ENCODE results near the gene NDUFAF2. TPM values are rescaled to one million over a fixed set of nuclear protein-coding genes. Genes with fewer than 3 reads are reported as not detected.

Gene NDUFAF2
- total and polyA plus RNA-seq, 2 of the 13 experiments (the other 11 are each of a cell fraction or from before 2014, with no cell fraction given): 34.0 to 78.4 TPM

DNA sequence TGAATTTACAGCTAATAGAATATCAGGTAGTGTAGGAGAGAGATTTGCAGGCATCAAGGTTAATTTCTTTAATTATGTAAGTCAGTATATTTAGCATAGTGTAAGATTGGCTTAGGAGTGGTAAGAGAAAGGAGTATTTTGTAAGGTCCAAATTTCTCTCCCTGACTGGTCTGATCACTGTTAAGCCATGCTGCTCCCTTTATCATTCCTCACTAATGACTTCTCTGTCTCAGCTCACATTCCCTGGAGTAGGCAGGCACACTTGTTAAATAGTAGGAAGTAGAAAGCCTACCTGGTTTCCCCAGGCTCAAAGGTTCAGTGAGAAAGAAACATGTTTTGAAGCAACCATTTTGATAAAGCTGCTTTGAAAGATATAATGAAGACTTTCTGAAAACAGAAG, 126.5 kb downstream of the NDUFAF2 start (continued):
- TF ChIP-seq, protein P1, sequence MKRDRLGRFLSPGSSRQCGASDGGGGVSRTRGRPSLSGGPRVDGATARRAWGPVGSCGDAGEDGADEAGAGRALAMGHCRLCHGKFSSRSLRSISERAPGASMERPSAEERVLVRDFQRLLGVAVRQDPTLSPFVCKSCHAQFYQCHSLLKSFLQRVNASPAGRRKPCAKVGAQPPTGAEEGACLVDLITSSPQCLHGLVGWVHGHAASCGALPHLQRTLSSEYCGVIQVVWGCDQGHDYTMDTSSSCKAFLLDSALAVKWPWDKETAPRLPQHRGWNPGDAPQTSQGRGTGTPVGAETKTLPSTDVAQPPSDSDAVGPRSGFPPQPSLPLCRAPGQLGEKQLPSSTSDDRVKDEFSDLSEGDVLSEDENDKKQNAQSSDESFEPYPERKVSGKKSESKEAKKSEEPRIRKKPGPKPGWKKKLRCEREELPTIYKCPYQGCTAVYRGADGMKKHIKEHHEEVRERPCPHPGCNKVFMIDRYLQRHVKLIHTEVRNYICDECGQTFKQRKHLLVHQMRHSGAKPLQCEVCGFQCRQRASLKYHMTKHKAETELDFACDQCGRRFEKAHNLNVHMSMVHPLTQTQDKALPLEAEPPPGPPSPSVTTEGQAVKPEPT (CRISPR knock-in tag; IDR thresholded peaks at IDR 0.05; ENCODE audit: low read depth): no peak
- TF ChIP-seq MBNL3 (CRISPR knock-in tag; conservative IDR thresholded peaks at IDR 0.05): no peak

DNA sequence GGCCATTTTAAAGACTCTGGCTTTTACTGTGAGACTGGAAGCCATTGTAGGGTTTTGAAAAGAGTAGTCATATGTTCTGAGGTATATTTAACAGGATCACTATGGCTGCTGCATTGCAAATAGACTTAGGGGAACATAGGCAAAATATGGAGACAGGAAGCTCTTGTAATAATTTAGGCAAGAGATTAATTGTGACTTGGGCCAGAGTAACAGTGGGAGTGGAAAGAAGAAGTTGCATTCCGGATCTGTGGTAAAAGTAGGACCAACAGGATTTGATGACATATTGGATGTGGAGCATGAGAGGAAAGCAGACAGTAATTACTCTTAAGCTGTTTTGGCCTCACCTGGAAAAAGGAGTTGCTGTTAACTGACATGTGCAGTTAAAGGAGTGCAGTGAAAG, 131.6 kb downstream of the NDUFAF2 start:
- Histone ChIP-seq H3K27me3 (ENCODE audit: control insufficient read depth in 1 of 2, insufficient read depth in 2 of 2, low read length in 2 of 2) (no peaks in the 10 kb centered on the region; a peak in 1 of 5 replicates), H3K9ac (ENCODE audit: insufficient read depth, low read depth, low read length) (no peak overlapping the region), H3K36me3 (replicated peaks in 1 of 2; ENCODE audit: control insufficient read depth in 1 of 2, insufficient read depth in 2 of 2, low read length in 2 of 2) (0 out of 5 replicates have a peak, but pooled peaks cover 0 to 6% of the 10 kb centered on the region in 2 experiments), H2AFZ (ENCODE audit: low read length) (no peak overlapping the region), H3K27ac (ENCODE audit: extremely low read length, insufficient read depth, low read length) (no peak overlapping the region), H3K4me2 (ENCODE audit: low read depth, low read length) (no peak overlapping the region), H3K79me2 (ENCODE audit: insufficient read depth, low read length) (no peaks in the 10 kb centered on the region), H3K9me3 (ENCODE audit: low read length) (no peaks in the 10 kb centered on the region), H3K4me1 (ENCODE audit: insufficient read depth, low read length) (peaks cover 19% of the 10 kb centered on the region), H4K20me1 (ENCODE audit: insufficient read depth, low read length) (no peaks in the 10 kb centered on the region), H3K4me3 (replicated peaks in 1 of 3; ENCODE audit: insufficient read depth in 1 of 3, low read depth in 2 of 3, low read length in 3 of 3) (no peak overlapping the region)
- DNase-seq (ENCODE audit: low spot score) (no peak), FAIRE-seq (no peak), ATAC-seq (no peak)
- no TSS peak for BruUV-seq (replicated peaks)
- intact Hi-C loops (cut with micrococcal nuclease; ENCODE audit: unreplicated experiment) (loop anchor here (2.0 kb wide), 1 partner anchor 14 kb away; no protein-coding TSS in a partner anchor), in situ Hi-C loops (cut with HindIII; ENCODE audit: extremely low pct_ligation_motif_present, low pct_unique_long_range_greater_than_20kb) (no loop called here)
- 96% methylated on average over 1 of the region's 1 CpG for WGBS (ENCODE audit: low lambda C conversion rate)
- ChIA-PET CTCF (ENCODE audit: low intra/inter-chr PET ratio, low total read pairs) (no interaction called here), POLR2A (no interaction called here)
- TF ChIP-seq KDM2A (CRISPR knock-in tag; IDR thresholded peaks at IDR 0.05; ENCODE audit: borderline replicate concordance, low read depth) (no peak), ATF1 (CRISPR knock-in tag; IDR thresholded peaks at IDR 0.05) (no peak), ZNF749 (CRISPR knock-in tag; IDR thresholded peaks at IDR 0.05; ENCODE audit: borderline replicate concordance) (no peak), THAP11 (CRISPR knock-in tag; IDR thresholded peaks at IDR 0.05) (no peak), KAT2B (IDR thresholded peaks at IDR 0.05; ENCODE audit: borderline replicate concordance, low read depth, low read length) (no peak), RBM22 (optimal IDR thresholded peaks at IDR 0.05; ENCODE audit: low read length) (no peak)
- TF ChIP-seq, protein P2, sequence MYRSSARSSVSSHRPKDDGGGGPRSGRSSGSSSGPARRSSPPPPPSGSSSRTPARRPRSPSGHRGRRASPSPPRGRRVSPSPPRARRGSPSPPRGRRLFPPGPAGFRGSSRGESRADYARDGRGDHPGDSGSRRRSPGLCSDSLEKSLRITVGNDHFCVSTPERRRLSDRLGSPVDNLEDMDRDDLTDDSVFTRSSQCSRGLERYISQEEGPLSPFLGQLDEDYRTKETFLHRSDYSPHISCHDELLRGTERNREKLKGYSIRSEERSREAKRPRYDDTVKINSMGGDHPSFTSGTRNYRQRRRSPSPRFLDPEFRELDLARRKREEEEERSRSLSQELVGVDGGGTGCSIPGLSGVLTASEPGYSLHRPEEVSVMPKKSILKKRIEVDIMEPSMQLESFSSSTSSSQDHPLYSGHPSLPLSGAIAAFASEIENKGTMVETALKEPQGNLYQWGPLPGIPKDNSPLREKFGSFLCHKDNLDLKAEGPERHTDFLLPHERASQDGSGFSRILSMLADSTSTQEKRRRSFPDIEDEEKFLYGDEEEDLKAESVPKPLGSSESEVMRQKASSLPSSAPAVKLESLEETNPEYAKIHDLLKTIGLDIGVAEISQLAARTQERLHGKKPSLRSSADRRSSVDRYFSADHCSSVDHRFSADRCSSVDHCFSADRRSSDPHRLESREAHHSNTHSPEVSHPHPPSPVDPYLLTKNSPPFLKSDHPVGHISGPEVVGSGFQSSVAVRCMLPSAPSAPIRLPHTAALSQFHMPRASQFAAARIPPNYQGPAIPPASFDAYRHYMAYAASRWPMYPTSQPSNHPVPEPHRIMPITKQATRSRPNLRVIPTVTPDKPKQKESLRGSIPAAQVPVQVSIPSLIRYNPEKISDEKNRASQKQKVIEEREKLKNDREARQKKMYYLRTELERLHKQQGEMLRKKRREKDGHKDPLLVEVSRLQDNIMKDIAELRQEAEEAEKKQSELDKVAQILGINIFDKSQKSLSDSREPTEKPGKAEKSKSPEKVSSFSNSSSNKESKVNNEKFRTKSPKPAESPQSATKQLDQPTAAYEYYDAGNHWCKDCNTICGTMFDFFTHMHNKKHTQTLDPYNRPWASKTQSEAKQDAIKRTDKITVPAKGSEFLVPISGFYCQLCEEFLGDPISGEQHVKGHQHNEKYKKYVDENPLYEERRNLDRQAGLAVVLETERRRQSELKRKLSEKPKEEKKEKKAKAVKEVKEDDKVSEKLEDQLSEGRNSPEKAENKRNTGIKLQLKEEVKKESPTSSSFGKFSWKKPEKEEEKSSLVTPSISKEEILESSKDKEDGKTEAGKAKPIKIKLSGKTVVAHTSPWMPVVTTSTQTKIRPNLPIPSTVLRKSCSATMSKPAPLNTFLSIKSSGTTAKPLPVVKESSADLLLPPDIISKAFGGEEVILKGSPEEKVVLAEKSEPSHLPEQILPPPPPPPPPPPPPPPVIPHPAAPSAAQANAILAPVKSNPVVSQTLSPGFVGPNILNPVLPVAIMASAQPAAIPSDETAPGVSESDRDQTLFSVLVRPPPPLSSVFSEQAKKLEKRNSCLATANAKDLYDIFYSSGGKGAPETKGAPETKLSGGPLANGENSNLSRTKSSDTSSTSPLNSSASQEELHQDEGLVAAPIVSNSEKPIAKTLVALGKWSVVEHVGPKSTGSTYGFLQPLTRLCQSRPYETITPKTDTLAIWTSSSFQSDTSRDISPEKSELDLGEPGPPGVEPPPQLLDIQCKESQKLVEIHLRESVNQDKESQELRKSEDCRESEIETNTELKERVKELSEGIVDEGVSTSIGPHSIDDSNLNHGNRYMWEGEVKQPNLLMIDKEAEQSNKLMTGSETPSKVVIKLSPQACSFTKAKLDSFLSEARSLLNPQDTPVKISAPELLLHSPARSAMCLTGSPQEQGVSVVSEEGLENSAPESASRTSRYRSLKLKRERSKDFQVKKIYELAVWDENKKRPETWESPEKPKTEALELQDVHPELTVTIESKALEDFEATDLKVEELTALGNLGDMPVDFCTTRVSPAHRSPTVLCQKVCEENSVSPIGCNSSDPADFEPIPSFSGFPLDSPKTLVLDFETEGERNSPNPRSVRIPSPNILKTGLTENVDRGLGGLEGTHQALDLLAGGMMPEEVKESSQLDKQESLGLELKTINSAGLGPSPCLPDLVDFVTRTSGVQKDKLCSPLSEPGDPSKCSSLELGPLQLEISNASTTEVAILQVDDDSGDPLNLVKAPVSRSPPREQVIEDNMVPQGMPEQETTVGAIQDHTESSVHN (CRISPR knock-in tag; IDR thresholded peaks at IDR 0.05): no peak
- TF ChIP-seq, protein P3, sequence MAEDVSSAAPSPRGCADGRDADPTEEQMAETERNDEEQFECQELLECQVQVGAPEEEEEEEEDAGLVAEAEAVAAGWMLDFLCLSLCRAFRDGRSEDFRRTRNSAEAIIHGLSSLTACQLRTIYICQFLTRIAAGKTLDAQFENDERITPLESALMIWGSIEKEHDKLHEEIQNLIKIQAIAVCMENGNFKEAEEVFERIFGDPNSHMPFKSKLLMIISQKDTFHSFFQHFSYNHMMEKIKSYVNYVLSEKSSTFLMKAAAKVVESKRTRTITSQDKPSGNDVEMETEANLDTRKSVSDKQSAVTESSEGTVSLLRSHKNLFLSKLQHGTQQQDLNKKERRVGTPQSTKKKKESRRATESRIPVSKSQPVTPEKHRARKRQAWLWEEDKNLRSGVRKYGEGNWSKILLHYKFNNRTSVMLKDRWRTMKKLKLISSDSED (CRISPR knock-in tag; IDR thresholded peaks at IDR 0.05): no peak
- TF ChIP-seq, protein P4, sequence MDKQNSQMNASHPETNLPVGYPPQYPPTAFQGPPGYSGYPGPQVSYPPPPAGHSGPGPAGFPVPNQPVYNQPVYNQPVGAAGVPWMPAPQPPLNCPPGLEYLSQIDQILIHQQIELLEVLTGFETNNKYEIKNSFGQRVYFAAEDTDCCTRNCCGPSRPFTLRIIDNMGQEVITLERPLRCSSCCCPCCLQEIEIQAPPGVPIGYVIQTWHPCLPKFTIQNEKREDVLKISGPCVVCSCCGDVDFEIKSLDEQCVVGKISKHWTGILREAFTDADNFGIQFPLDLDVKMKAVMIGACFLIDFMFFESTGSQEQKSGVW (CRISPR knock-in tag; IDR thresholded peaks at IDR 0.05; ENCODE audit: borderline replicate concordance): no peak
